ENCODE measurements around the gene MEFV. TPM values are rescaled to one million over a fixed set of nuclear protein-coding genes. Genes with fewer than 3 reads are reported as not detected.
"Not testable (repeated sequence)": the region's sequence is repeated elsewhere in the genome, so short reads cannot be mapped to it uniquely, and the experiment has no call there.

Gene MEFV
- total and polyA plus RNA-seq, 9 donors, result 0.20 to 0.45 (median 0.29) TPM

- Histone ChIP-seq H3K27me3 (ENCODE audit: control insufficient read depth, insufficient read depth, low read length) (peaks cover 45% of the 10 kb centered on the region), H3K36me3 (ENCODE audit: control insufficient read depth, insufficient read depth, low read length) (no peaks in the 10 kb centered on the region)
Observed at GRCh38 chr16:3198334-3199072, 57.9 kb downstream of the MEFV start.

DNA sequence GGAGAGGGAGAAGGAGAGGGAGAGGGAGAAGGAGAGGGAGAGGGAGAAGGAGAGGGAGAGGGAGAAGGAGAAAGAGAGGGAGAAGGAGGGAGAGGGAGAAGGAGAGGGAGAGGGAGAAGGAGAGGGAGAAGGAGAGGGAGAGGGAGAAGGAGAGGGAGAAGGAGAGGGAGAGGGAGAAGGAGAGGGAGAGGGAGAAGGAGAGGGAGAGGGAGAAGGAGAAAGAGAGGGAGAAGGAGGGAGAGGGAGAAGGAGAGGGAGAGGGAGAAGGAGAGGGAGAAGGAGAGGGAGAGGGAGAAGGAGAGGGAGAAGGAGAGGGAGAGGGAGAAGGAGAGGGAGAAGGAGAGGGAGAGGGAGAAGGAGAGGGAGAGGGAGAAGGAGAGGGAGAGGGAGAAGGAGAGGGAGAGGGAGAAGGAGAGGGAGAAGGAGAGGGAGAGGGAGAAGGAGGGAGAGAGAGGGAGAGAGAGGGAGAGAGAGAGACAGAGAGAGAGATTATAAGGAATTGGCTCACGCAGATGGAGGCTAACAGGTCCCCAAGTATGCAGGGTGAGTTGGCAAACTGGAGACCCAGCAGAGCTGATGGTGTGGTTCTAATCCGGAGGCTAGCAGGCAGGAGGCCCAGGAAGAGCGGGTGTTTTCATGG lies 58.6 kb downstream of the MEFV start:
- not testable (repeated sequence) for H3K9me3 ChIP-seq (replicated peaks; ENCODE audit: control insufficient read depth, low read depth, low read length); DNase-seq; H3K4me3 ChIP-seq (ENCODE audit: low read length); H3K4me1 ChIP-seq (ENCODE audit: control insufficient read depth, insufficient read depth, low read length); H3K36me3 ChIP-seq (ENCODE audit: control insufficient read depth, insufficient read depth, low read length); H3K27ac ChIP-seq (ENCODE audit: low read length)
- WGBS (ENCODE audit: insufficient coverage), result 46% methylated on average over 3 of the region's 3 CpGs
- peaks cover 52% of the 10 kb centered on the region for H3K27me3 ChIP-seq (ENCODE audit: control insufficient read depth, insufficient read depth, low read length)

More at GRCh38 chr16:3198334-3199072, 57.9 kb downstream of the MEFV start:
- no peak for DNase-seq
- 84% methylated on average over 8 of the region's 13 CpGs for whole genome bisulfite sequencing (ENCODE audit: insufficient coverage)
- Histone ChIP-seq H3K27ac (ENCODE audit: low read length) (no peak overlapping the region), H3K9me3 (replicated peaks; ENCODE audit: control insufficient read depth, low read depth, low read length) (no peaks in the 10 kb centered on the region), H3K4me1 (ENCODE audit: control insufficient read depth, insufficient read depth, low read length) (no peaks in the 10 kb centered on the region), H3K4me3 (ENCODE audit: low read length) (no peak overlapping the region)

GRCh38 chr16:3195975-3196374 lies 60.5 kb downstream of the MEFV start:
- no peak overlapping the region for H3K27ac ChIP-seq (ENCODE audit: low read length)
- 85% methylated on average over 6 of the region's 10 CpGs for WGBS (ENCODE audit: insufficient coverage)
- no peak for DNase-seq
- no peaks in the 10 kb centered on the region for H3K9me3 ChIP-seq (replicated peaks; ENCODE audit: control insufficient read depth, low read depth, low read length)
- peaks cover 5% of the 10 kb centered on the region for H3K4me1 ChIP-seq (ENCODE audit: control insufficient read depth, insufficient read depth, low read length)
- H3K36me3 ChIP-seq (ENCODE audit: control insufficient read depth, insufficient read depth, low read length), result no peaks in the 10 kb centered on the region
- peaks cover 68% of the 10 kb centered on the region for H3K27me3 ChIP-seq (ENCODE audit: control insufficient read depth, insufficient read depth, low read length)
- no peak overlapping the region for H3K4me3 ChIP-seq (ENCODE audit: low read length)

GRCh38 chr16:3194792-3195191 lies 61.6 kb downstream of the MEFV start:
- H3K27me3 ChIP-seq (ENCODE audit: control insufficient read depth, insufficient read depth, low read length), result peaks cover 73% of the 10 kb centered on the region
- DNase-seq, result no peak
- no peak overlapping the region for H3K4me3 ChIP-seq (ENCODE audit: low read length)
- peaks cover 7% of the 10 kb centered on the region for H3K4me1 ChIP-seq (ENCODE audit: control insufficient read depth, insufficient read depth, low read length)
- no peak overlapping the region for H3K27ac ChIP-seq (ENCODE audit: low read length)
- no peaks in the 10 kb centered on the region for H3K9me3 ChIP-seq (replicated peaks; ENCODE audit: control insufficient read depth, low read depth, low read length)
- H3K36me3 ChIP-seq (ENCODE audit: control insufficient read depth, insufficient read depth, low read length), result no peaks in the 10 kb centered on the region
- WGBS (ENCODE audit: insufficient coverage), result 76% methylated on average over 19 of the region's 20 CpGs

GRCh38 chr16:3193221-3194212 lies 62.9 kb downstream of the MEFV start:
- no peaks in the 10 kb centered on the region for H3K36me3 ChIP-seq (ENCODE audit: control insufficient read depth, insufficient read depth, low read length)
- no peak overlapping the region for H3K4me3 ChIP-seq (ENCODE audit: low read length)
- no peak for DNase-seq
- WGBS (ENCODE audit: insufficient coverage), result 61% methylated on average over 36 of the region's 49 CpGs
- no peaks in the 10 kb centered on the region for H3K9me3 ChIP-seq (replicated peaks; ENCODE audit: control insufficient read depth, low read depth, low read length)
- H3K27me3 ChIP-seq (ENCODE audit: control insufficient read depth, insufficient read depth, low read length), result peaks cover 83% of the 10 kb centered on the region
- no peak overlapping the region for H3K27ac ChIP-seq (ENCODE audit: low read length)
- peaks cover 19% of the 10 kb centered on the region for H3K4me1 ChIP-seq (ENCODE audit: control insufficient read depth, insufficient read depth, low read length)

DNA sequence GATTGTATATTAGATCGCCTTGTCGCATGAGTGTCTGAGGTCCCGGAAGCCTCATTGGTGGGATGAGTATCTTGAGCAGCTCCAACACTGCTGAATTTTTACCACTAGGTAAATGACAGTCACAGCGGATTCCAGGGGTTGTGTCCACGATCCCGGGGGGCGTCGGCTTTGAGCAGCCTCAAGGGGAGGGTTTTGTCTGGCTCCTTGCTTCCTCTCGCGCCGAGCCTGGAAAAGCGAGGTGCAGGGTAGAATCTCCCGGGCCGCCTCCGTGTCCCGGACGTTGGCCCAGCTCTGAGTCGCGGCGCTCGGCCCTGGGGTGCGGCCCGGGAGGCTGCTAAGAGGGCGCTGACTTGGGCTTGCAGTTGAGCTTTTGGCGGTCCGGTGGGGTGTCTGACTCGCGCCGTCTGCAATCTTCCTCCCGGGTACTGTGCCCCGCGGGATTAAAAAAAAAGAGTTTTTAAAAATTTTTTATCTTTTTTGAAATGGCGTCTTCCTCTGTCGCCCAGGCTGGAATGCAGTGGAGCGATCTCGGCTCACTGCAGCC lies 63.9 kb downstream of the MEFV start:
- DNase-seq, result no peak
- no peak overlapping the region for H3K27ac ChIP-seq (ENCODE audit: low read length)
- no peaks in the 10 kb centered on the region for H3K9me3 ChIP-seq (replicated peaks; ENCODE audit: control insufficient read depth, low read depth, low read length)
- peaks cover 87% of the 10 kb centered on the region for H3K27me3 ChIP-seq (ENCODE audit: control insufficient read depth, insufficient read depth, low read length)
- no peak overlapping the region for H3K4me3 ChIP-seq (ENCODE audit: low read length)
- H3K4me1 ChIP-seq (ENCODE audit: control insufficient read depth, insufficient read depth, low read length), result peaks cover 25% of the 10 kb centered on the region
- WGBS (ENCODE audit: insufficient coverage), result 36% methylated on average over 32 of the region's 36 CpGs
- H3K36me3 ChIP-seq (ENCODE audit: control insufficient read depth, insufficient read depth, low read length), result no peaks in the 10 kb centered on the region

Other genes with a start within 250 kb of the MEFV start
- gene CLDN9, start 243.7 kb downstream of the MEFV start, total RNA-seq, result 0.40 TPM
- 1 to 10 TPM in 5 of 8 donors, under 1 TPM in 3; 0.36 to 3.0 (median 1.5) TPM for gene CLDN9, start 243.7 kb downstream of the MEFV start, polyA plus RNA-seq (ENCODE audit: insufficient read depth in 1 of 8, insufficient read length in 8 of 8, low replicate concordance in 1 of 8)
- 0.09 TPM for gene CLDN6, start 238.4 kb downstream of the MEFV start, total RNA-seq
- gene CLDN6, start 238.4 kb downstream of the MEFV start, polyA plus RNA-seq (ENCODE audit: insufficient read depth in 1 of 8, insufficient read length in 8 of 8, low replicate concordance in 1 of 8), result 1 to 10 TPM in 2 of 8 donors, under 1 TPM in 5, not detected in 1; 0.16 to 4.6 (median 0.43) TPM
- 39.8 TPM for gene TNFRSF12A, start 236.3 kb downstream of the MEFV start, total RNA-seq
- 10 to 100 TPM; 26.4 to 65.2 (median 42.8) TPM for gene TNFRSF12A, start 236.3 kb downstream of the MEFV start, polyA plus RNA-seq (ENCODE audit: insufficient read depth in 1 of 8, insufficient read length in 8 of 8, low replicate concordance in 1 of 8)
- 77.9 TPM for gene HCFC1R1, start 232.7 kb downstream of the MEFV start, total RNA-seq
- 100 to 1,000 TPM in 2 of 8 donors, 10 to 100 TPM in 6; 68.0 to 138 (median 91.4) TPM for gene HCFC1R1, start 232.7 kb downstream of the MEFV start, polyA plus RNA-seq (ENCODE audit: insufficient read depth in 1 of 8, insufficient read length in 8 of 8, low replicate concordance in 1 of 8)
- 15.0 TPM for gene THOC6, start 232.6 kb downstream of the MEFV start, total RNA-seq
- gene THOC6, start 232.6 kb downstream of the MEFV start, polyA plus RNA-seq (ENCODE audit: insufficient read depth in 1 of 8, insufficient read length in 8 of 8, low replicate concordance in 1 of 8), result 10 to 100 TPM; 19.6 to 25.5 (median 22.0) TPM
- gene BICDL2, start 219.7 kb downstream of the MEFV start, total RNA-seq, result not detected
- gene BICDL2, start 219.7 kb downstream of the MEFV start, polyA plus RNA-seq (ENCODE audit: insufficient read depth in 1 of 8, insufficient read length in 8 of 8, low replicate concordance in 1 of 8), result under 1 TPM in 5 of 8 donors, not detected in 3; 0.02 to 0.66 (median 0.23) TPM
- 0.58 TPM for gene MMP25, start 210.1 kb downstream of the MEFV start, total RNA-seq
- gene MMP25, start 210.1 kb downstream of the MEFV start, polyA plus RNA-seq (ENCODE audit: insufficient read depth in 1 of 8, insufficient read length in 8 of 8, low replicate concordance in 1 of 8), result 1 to 10 TPM; 1.4 to 3.0 (median 1.8) TPM
- 50.2 TPM for gene IL32, start 191.0 kb downstream of the MEFV start, total RNA-seq
- gene IL32, start 191.0 kb downstream of the MEFV start, polyA plus RNA-seq (ENCODE audit: insufficient read depth in 1 of 8, insufficient read length in 8 of 8, low replicate concordance in 1 of 8), result 100 to 1,000 TPM in 6 of 8 donors, 10 to 100 TPM in 2; 28.9 to 166 (median 119) TPM
- gene ZSCAN10, start 157.3 kb downstream of the MEFV start, total RNA-seq, result 0.13 TPM
- under 1 TPM in 6 of 8 donors, not detected in 2; 0.12 to 0.44 (median 0.18) TPM for gene ZSCAN10, start 157.3 kb downstream of the MEFV start, polyA plus RNA-seq (ENCODE audit: insufficient read depth in 1 of 8, insufficient read length in 8 of 8, low replicate concordance in 1 of 8)
- 14.1 TPM for gene ZNF205, start 144.0 kb downstream of the MEFV start, total RNA-seq
- 10 to 100 TPM; 12.0 to 15.4 (median 13.3) TPM for gene ZNF205, start 144.0 kb downstream of the MEFV start, polyA plus RNA-seq (ENCODE audit: insufficient read depth in 1 of 8, insufficient read length in 8 of 8, low replicate concordance in 1 of 8)
- 3.1 TPM for gene ZNF213, start 121.6 kb downstream of the MEFV start, total RNA-seq
- 10 to 100 TPM in 5 of 8 donors, 1 to 10 TPM in 3; 9.4 to 14.0 (median 11.5) TPM for gene ZNF213, start 121.6 kb downstream of the MEFV start, polyA plus RNA-seq (ENCODE audit: insufficient read depth in 1 of 8, insufficient read length in 8 of 8, low replicate concordance in 1 of 8)
- not detected for gene OR1F1, start 68.4 kb downstream of the MEFV start, total RNA-seq
- not detected for gene OR1F1, start 68.4 kb downstream of the MEFV start, polyA plus RNA-seq (ENCODE audit: insufficient read depth in 1 of 8, insufficient read length in 8 of 8, low replicate concordance in 1 of 8)
- 8.4 TPM for gene ZNF200, start 21.5 kb downstream of the MEFV start, total RNA-seq
- 1 to 10 TPM; 5.3 to 7.7 (median 6.4) TPM for gene ZNF200, start 21.5 kb downstream of the MEFV start, polyA plus RNA-seq (ENCODE audit: insufficient read depth in 1 of 8, insufficient read length in 8 of 8, low replicate concordance in 1 of 8)
- 34.9 TPM for gene ZNF263, start 26.9 kb upstream of the MEFV start, total RNA-seq
- 10 to 100 TPM; 23.3 to 30.3 (median 27.4) TPM for gene ZNF263, start 26.9 kb upstream of the MEFV start, polyA plus RNA-seq (ENCODE audit: insufficient read depth in 1 of 8, insufficient read length in 8 of 8, low replicate concordance in 1 of 8)
- 11.0 TPM for gene TIGD7, start 48.8 kb upstream of the MEFV start, total RNA-seq
- gene TIGD7, start 48.8 kb upstream of the MEFV start, polyA plus RNA-seq (ENCODE audit: insufficient read depth in 1 of 8, insufficient read length in 8 of 8, low replicate concordance in 1 of 8), result 10 to 100 TPM in 1 of 8 donors, 1 to 10 TPM in 7; 5.5 to 10.4 (median 7.4) TPM
- 31.0 TPM for gene ZNF75A, start 48.9 kb upstream of the MEFV start, total RNA-seq
- 10 to 100 TPM; 20.3 to 33.1 (median 23.6) TPM for gene ZNF75A, start 48.9 kb upstream of the MEFV start, polyA plus RNA-seq (ENCODE audit: insufficient read depth in 1 of 8, insufficient read length in 8 of 8, low replicate concordance in 1 of 8)
- gene OR2C1, start 99.3 kb upstream of the MEFV start, total RNA-seq, result 0.35 TPM
- gene OR2C1, start 99.3 kb upstream of the MEFV start, polyA plus RNA-seq (ENCODE audit: insufficient read depth in 1 of 8, insufficient read length in 8 of 8, low replicate concordance in 1 of 8), result under 1 TPM in 6 of 8 donors, not detected in 2; 0.11 to 0.21 (median 0.18) TPM
- 10.8 TPM for gene ZSCAN32, start 144.4 kb upstream of the MEFV start, total RNA-seq
- 10 to 100 TPM in 4 of 8 donors, 1 to 10 TPM in 4; 7.0 to 11.1 (median 9.8) TPM for gene ZSCAN32, start 144.4 kb upstream of the MEFV start, polyA plus RNA-seq (ENCODE audit: insufficient read depth in 1 of 8, insufficient read length in 8 of 8, low replicate concordance in 1 of 8)
- 8.3 TPM for gene ZNF174, start 144.6 kb upstream of the MEFV start, total RNA-seq
- 1 to 10 TPM; 6.1 to 9.5 (median 7.9) TPM for gene ZNF174, start 144.6 kb upstream of the MEFV start, polyA plus RNA-seq (ENCODE audit: insufficient read depth in 1 of 8, insufficient read length in 8 of 8, low replicate concordance in 1 of 8)
- 2.3 TPM for gene ZNF597, start 186.9 kb upstream of the MEFV start, total RNA-seq
- 1 to 10 TPM; 1.6 to 2.4 (median 1.9) TPM for gene ZNF597, start 186.9 kb upstream of the MEFV start, polyA plus RNA-seq (ENCODE audit: insufficient read depth in 1 of 8, insufficient read length in 8 of 8, low replicate concordance in 1 of 8)
- 8.2 TPM for gene NAA60, start 187.0 kb upstream of the MEFV start, total RNA-seq
- 10 to 100 TPM; 26.6 to 37.8 (median 32.4) TPM for gene NAA60, start 187.0 kb upstream of the MEFV start, polyA plus RNA-seq (ENCODE audit: insufficient read depth in 1 of 8, insufficient read length in 8 of 8, low replicate concordance in 1 of 8)
- not detected for gene C16orf90, start 238.9 kb upstream of the MEFV start, total RNA-seq
- not detected for gene C16orf90, start 238.9 kb upstream of the MEFV start, polyA plus RNA-seq (ENCODE audit: insufficient read depth in 1 of 8, insufficient read length in 8 of 8, low replicate concordance in 1 of 8)
- gene CLUAP1, start 244.4 kb upstream of the MEFV start, total RNA-seq, result 18.8 TPM
- 10 to 100 TPM; 12.3 to 21.7 (median 18.8) TPM for gene CLUAP1, start 244.4 kb upstream of the MEFV start, polyA plus RNA-seq (ENCODE audit: insufficient read depth in 1 of 8, insufficient read length in 8 of 8, low replicate concordance in 1 of 8)